ENCODE results near the gene VPREB3.

The VPREB3 gene

GRCh38 chr22:23783265-23784150, 29.3 kb upstream of the VPREB3 start:
- no peak for TF ChIP-seq EGR1 (IDR thresholded peaks at IDR 0.05)
- no peak for TF ChIP-seq CEBPB (IDR thresholded peaks at IDR 0.05)
- TF ChIP-seq TAF1 (IDR thresholded peaks at IDR 0.05; ENCODE audit: low read depth): no peak
- no peak for TF ChIP-seq TEAD4 (IDR thresholded peaks at IDR 0.05)
- no peak for TF ChIP-seq RAD21 (IDR thresholded peaks at IDR 0.05; ENCODE audit: low read depth)
- no peak for TF ChIP-seq NFIC (IDR thresholded peaks at IDR 0.05)
- TF ChIP-seq TCF12 (IDR thresholded peaks at IDR 0.05; ENCODE audit: low read depth): no peak
- TF ChIP-seq, protein P1, sequence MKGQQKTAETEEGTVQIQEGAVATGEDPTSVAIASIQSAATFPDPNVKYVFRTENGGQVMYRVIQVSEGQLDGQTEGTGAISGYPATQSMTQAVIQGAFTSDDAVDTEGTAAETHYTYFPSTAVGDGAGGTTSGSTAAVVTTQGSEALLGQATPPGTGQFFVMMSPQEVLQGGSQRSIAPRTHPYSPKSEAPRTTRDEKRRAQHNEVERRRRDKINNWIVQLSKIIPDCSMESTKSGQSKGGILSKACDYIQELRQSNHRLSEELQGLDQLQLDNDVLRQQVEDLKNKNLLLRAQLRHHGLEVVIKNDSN (IDR thresholded peaks at IDR 0.05): no peak
- TF ChIP-seq CREB1 (IDR thresholded peaks at IDR 0.05; ENCODE audit: low read depth): no peak
- no peak for TF ChIP-seq ZBTB7A (IDR thresholded peaks at IDR 0.05; ENCODE audit: low read depth)
- no peak for TF ChIP-seq MAX (IDR thresholded peaks at IDR 0.05)
- no peak for TF ChIP-seq YY1 (IDR thresholded peaks at IDR 0.05; ENCODE audit: low read depth)
- TF ChIP-seq FOXM1 (IDR thresholded peaks at IDR 0.05; ENCODE audit: borderline replicate concordance, low read depth): no peak
- no peak for TF ChIP-seq REST (IDR thresholded peaks at IDR 0.05; ENCODE audit: low read depth)
- no peak for TF ChIP-seq EP300 (IDR thresholded peaks at IDR 0.05; ENCODE audit: borderline replicate concordance)

- TF ChIP-seq, protein P1 (IDR thresholded peaks at IDR 0.05): no peak
- TF ChIP-seq CEBPB (IDR thresholded peaks at IDR 0.05) (no peak), TCF12 (IDR thresholded peaks at IDR 0.05; ENCODE audit: low read depth) (no peak), EP300 (IDR thresholded peaks at IDR 0.05; ENCODE audit: borderline replicate concordance) (no peak), TAF1 (IDR thresholded peaks at IDR 0.05; ENCODE audit: low read depth) (no peak), TEAD4 (IDR thresholded peaks at IDR 0.05) (no peak), YY1 (IDR thresholded peaks at IDR 0.05; ENCODE audit: low read depth) (no peak), CREB1 (IDR thresholded peaks at IDR 0.05; ENCODE audit: low read depth) (no peak), FOXM1 (IDR thresholded peaks at IDR 0.05; ENCODE audit: borderline replicate concordance, low read depth) (no peak), RAD21 (IDR thresholded peaks at IDR 0.05; ENCODE audit: low read depth) (no peak), ZBTB7A (IDR thresholded peaks at IDR 0.05; ENCODE audit: low read depth) (no peak), NFIC (IDR thresholded peaks at IDR 0.05) (no peak), REST (IDR thresholded peaks at IDR 0.05; ENCODE audit: low read depth) (no peak), EGR1 (IDR thresholded peaks at IDR 0.05) (no peak), MAX (IDR thresholded peaks at IDR 0.05) (no peak)
Observed at GRCh38 chr22:23782703-23783102, 28.5 kb upstream of the VPREB3 start.

- TF ChIP-seq EP300 (IDR thresholded peaks at IDR 0.05; ENCODE audit: borderline replicate concordance) (no peak), RAD21 (IDR thresholded peaks at IDR 0.05; ENCODE audit: low read depth) (no peak), TAF1 (IDR thresholded peaks at IDR 0.05; ENCODE audit: low read depth) (no peak), CEBPB (IDR thresholded peaks at IDR 0.05) (no peak), FOXM1 (IDR thresholded peaks at IDR 0.05; ENCODE audit: borderline replicate concordance, low read depth) (no peak), CREB1 (IDR thresholded peaks at IDR 0.05; ENCODE audit: low read depth) (no peak), MAX (IDR thresholded peaks at IDR 0.05) (no peak)
Observed at GRCh38 chr22:23782252-23782651, 28.0 kb upstream of the VPREB3 start.

DNA sequence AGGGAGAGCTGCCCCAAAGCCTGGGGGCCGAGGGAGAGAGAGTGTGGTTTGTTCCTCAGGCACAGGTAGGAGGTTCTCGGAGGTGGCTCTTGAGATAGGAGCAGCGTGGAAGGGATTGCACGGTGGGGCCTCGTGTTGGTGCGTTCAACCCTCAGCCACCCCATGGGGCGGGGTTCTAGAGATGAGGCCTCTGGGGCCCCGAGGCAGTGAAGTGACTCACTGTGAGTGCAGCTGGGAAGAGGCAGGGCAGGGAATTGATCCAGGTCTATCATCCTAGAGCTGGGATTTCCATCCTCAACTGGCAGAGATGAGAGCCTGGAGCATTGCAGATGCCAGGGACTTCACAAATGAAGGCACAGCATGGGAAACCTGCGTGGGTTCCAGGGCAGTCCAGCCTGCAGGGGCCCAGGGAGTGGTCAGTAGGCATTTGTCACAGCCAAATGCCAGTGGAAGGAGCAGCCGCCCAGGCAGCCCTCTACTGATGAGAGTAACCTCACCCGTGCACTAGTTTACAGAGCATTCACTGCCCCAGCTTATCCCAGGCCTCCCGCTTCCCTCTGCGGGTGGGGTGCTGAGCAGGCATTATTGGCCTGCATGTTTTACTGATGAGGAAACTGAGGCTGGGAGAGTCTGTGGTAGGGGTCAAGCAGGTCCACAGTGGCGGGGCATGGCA, 27.4 kb upstream of the VPREB3 start:
- TF ChIP-seq REST (IDR thresholded peaks at IDR 0.05; ENCODE audit: low read depth): no peak
- TF ChIP-seq MAX (IDR thresholded peaks at IDR 0.05): no peak
- TF ChIP-seq YY1 (IDR thresholded peaks at IDR 0.05; ENCODE audit: low read depth): no peak
- no peak for TF ChIP-seq FOXM1 (IDR thresholded peaks at IDR 0.05; ENCODE audit: borderline replicate concordance, low read depth)
- TF ChIP-seq CREB1 (IDR thresholded peaks at IDR 0.05; ENCODE audit: low read depth): no peak
- TF ChIP-seq EGR1 (IDR thresholded peaks at IDR 0.05): no peak
- TF ChIP-seq RAD21 (IDR thresholded peaks at IDR 0.05; ENCODE audit: low read depth): no peak
- no peak for TF ChIP-seq TCF12 (IDR thresholded peaks at IDR 0.05; ENCODE audit: low read depth)
- TF ChIP-seq CEBPB (IDR thresholded peaks at IDR 0.05): no peak
- TF ChIP-seq EP300 (IDR thresholded peaks at IDR 0.05; ENCODE audit: borderline replicate concordance): no peak
- TF ChIP-seq, protein P1 (IDR thresholded peaks at IDR 0.05): no peak
- TF ChIP-seq TAF1 (IDR thresholded peaks at IDR 0.05; ENCODE audit: low read depth): no peak
- no peak for TF ChIP-seq TEAD4 (IDR thresholded peaks at IDR 0.05)
- no peak for TF ChIP-seq NFIC (IDR thresholded peaks at IDR 0.05)
- TF ChIP-seq ZBTB7A (IDR thresholded peaks at IDR 0.05; ENCODE audit: low read depth): no peak
